Measurements from ENCODE around the gene PANK3. TPM values are rescaled to one million over a fixed set of nuclear protein-coding genes. Genes with fewer than 3 reads are reported as not detected.

The PANK3 gene
- total RNA-seq, 1 donor from 2014 or later, result 57.7 TPM

DNA sequence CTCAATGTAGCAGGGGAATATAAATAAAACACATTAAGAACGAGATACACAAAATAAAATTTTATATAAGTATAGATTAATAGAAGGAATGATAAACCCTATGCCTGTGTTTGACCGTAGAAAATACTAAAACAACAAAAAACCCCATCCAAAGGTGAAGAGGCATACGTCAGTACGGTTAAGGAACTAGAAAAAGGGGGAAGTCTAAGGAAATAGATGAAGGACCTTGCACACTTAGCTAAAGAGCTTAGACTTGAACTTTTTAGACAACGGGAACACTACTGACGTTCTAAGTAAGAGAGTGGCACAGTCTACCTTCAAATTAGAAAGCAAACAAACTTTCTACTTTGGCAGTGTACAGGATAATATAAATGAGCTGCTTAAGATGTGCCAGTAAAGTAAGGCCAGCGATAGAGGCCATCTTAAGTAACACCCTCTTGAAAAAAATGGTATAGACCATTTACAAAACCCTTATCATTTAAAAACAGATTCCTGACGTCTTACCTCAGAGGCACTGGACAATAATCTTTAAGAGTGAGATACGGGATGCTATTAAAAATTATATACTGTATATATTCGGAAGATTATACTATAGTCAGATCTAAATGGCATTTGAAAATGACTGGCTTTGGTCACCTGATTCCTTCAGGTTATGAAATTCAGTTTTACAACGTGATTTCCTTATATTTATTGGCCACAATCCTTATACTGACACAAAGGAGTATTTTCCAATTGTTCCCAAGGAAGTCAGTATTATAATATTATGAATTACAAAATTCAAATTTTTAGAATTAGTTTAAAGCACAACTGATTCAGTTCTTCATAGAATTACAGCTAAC is 8.5 kb downstream of the PANK3 start:
- POLR2A ChIA-PET, result no interaction called here
- H3K4me1 Mint-ChIP-seq, result peaks cover 14% of the 10 kb centered on the region
- intact Hi-C loops (cut with micrococcal nuclease), result no loop called here
- H3K36me3 Mint-ChIP-seq (ENCODE audit: low read depth), result peaks cover 51% of the 10 kb centered on the region
- no peaks in the 10 kb centered on the region for H3K9me3 Mint-ChIP-seq
- ATAC-seq (ENCODE audit: low read depth) (no peak), DNase-seq (no peak)
- H3K27ac Mint-ChIP-seq, result no peak overlapping the region
- H3K27me3 Mint-ChIP-seq, result no peaks in the 10 kb centered on the region
- CTCF ChIA-PET, result no interaction called here
- H3K4me3 Mint-ChIP-seq, result no peak overlapping the region
- TF ChIP-seq, protein P1, sequence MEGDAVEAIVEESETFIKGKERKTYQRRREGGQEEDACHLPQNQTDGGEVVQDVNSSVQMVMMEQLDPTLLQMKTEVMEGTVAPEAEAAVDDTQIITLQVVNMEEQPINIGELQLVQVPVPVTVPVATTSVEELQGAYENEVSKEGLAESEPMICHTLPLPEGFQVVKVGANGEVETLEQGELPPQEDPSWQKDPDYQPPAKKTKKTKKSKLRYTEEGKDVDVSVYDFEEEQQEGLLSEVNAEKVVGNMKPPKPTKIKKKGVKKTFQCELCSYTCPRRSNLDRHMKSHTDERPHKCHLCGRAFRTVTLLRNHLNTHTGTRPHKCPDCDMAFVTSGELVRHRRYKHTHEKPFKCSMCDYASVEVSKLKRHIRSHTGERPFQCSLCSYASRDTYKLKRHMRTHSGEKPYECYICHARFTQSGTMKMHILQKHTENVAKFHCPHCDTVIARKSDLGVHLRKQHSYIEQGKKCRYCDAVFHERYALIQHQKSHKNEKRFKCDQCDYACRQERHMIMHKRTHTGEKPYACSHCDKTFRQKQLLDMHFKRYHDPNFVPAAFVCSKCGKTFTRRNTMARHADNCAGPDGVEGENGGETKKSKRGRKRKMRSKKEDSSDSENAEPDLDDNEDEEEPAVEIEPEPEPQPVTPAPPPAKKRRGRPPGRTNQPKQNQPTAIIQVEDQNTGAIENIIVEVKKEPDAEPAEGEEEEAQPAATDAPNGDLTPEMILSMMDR (IDR thresholded peaks at IDR 0.05), result no peak

DNA sequence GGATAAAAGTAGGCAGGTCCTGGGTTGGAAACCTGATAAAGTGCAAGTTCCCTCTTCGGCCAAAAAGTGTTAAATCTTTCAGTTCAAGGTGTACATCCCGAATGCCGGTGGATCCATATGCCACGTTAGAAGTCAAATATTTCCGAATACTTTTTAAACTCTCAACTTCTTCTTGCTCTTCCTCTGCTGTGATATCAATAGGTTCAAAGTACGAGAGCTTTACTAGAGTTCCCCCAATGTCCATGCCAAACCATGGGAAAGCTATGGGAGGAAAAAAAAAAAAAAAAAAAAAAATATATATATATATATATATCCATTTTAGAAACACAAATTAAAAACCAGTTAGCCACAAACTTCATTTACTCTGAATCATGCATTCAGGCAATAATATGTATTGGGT is 10.4 kb downstream of the PANK3 start:
- Mint-ChIP-seq H3K4me3 (no peak overlapping the region), H3K27me3 (no peaks in the 10 kb centered on the region), H3K9me3 (no peaks in the 10 kb centered on the region), H3K36me3 (ENCODE audit: low read depth) (peaks cover 60% of the 10 kb centered on the region), H3K4me1 (peaks cover 7% of the 10 kb centered on the region), H3K27ac (no peak overlapping the region)
- no peak for DNase-seq
- POLR2A ChIA-PET, result no interaction called here
- CTCF ChIA-PET, result no interaction called here
- intact Hi-C loops (cut with micrococcal nuclease), result no loop called here
- ATAC-seq (ENCODE audit: low read depth), result no peak
- TF ChIP-seq, protein P1 (IDR thresholded peaks at IDR 0.05), result no peak

DNA sequence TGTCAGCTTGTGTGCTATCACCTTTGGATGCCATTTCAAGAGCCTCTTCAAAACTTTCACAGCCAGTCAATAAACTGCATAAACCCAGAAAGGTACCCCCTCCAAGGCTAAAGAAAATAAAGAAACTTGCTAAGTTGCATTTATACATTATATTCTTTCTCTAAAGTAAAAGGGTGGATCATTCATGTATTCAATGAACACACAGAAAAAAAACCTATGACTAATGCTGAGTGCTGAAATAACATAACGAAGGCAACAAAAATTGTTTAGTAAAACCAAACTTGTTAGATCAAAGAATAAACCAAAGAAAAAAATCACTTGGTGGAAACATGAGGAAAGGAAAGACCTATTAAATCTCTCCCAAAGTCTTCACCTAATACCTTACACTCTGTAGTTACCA is 15.2 kb downstream of the PANK3 start:
- no peaks in the 10 kb centered on the region for H3K4me1 Mint-ChIP-seq
- DNase-seq (no peak), ATAC-seq (ENCODE audit: low read depth) (no peak)
- no peak overlapping the region for H3K27ac Mint-ChIP-seq
- no peaks in the 10 kb centered on the region for H3K9me3 Mint-ChIP-seq
- no peaks in the 10 kb centered on the region for H3K27me3 Mint-ChIP-seq
- ChIA-PET CTCF (no interaction called here), POLR2A (no interaction called here)
- intact Hi-C loops (cut with micrococcal nuclease), result no loop called here
- TF ChIP-seq, protein P1 (IDR thresholded peaks at IDR 0.05), result no peak
- no peak overlapping the region for H3K4me3 Mint-ChIP-seq
- H3K36me3 Mint-ChIP-seq (ENCODE audit: low read depth), result peaks cover 78% of the 10 kb centered on the region

DNA sequence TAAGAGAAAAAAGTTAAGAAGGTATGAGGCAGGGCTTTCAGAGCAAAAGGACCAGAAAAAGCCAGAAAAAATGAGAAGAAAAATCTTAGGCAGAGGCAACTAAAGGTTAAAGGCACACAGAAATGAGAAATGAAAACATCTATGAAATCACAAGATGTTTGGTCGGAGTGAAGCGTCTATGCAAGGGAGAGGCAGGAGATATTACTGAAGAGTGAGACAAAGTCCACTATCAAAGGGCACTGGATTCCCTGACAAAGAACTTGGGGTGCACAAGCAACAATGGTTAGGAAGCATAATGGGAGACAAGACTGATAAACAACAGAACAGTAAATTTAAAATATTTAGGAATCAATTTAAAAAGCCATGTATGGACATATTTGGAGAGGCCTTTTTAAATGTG is 16.9 kb downstream of the PANK3 start:
- ATAC-seq (ENCODE audit: low read depth), result no peak
- POLR2A ChIA-PET, result no interaction called here
- H3K36me3 Mint-ChIP-seq (ENCODE audit: low read depth), result peaks cover 77% of the 10 kb centered on the region
- no peak overlapping the region for H3K27ac Mint-ChIP-seq
- DNase-seq, result no peak
- CTCF ChIA-PET, result no interaction called here
- no peak overlapping the region for H3K4me3 Mint-ChIP-seq
- H3K4me1 Mint-ChIP-seq, result no peaks in the 10 kb centered on the region
- no peaks in the 10 kb centered on the region for H3K9me3 Mint-ChIP-seq
- intact Hi-C loops (cut with micrococcal nuclease), result no loop called here
- TF ChIP-seq, protein P1 (IDR thresholded peaks at IDR 0.05), result no peak
- H3K27me3 Mint-ChIP-seq, result no peaks in the 10 kb centered on the region

DNA sequence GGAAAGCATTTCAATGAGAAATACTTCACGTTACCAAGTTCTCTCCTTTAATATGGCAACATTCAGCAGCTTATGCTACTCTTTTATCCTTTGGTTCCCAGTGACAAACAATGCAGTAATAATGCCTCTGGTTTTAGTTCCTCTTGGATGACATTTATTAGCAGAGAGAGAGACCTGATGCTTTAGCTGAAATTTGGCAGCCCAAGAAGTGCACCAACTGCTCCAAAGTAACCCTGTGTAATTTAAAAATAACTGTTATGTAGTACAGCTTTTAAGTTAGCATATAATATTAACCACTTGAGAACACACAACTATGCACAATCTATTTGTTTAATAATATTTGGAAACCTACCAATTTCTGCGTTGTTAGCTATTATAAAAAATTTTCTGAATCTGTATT is 21.8 kb downstream of the PANK3 start:
- H3K4me3 Mint-ChIP-seq, result no peak overlapping the region
- ATAC-seq (ENCODE audit: low read depth) (no peak), DNase-seq (no peak)
- peaks cover 85% of the 10 kb centered on the region for H3K36me3 Mint-ChIP-seq (ENCODE audit: low read depth)
- intact Hi-C loops (cut with micrococcal nuclease), result no loop called here
- ChIA-PET CTCF (no interaction called here), POLR2A (no interaction called here)
- no peaks in the 10 kb centered on the region for H3K27me3 Mint-ChIP-seq
- H3K27ac Mint-ChIP-seq, result no peak overlapping the region
- TF ChIP-seq, protein P1 (IDR thresholded peaks at IDR 0.05), result no peak
- H3K4me1 Mint-ChIP-seq, result no peaks in the 10 kb centered on the region
- H3K9me3 Mint-ChIP-seq, result no peaks in the 10 kb centered on the region
